COLO829 (cell line): Measurements from ENCODE around the gene ZNF653.

ENCODE experiments used
- DNase-seq: peaks from one replicate; pipeline ENCODE4 v3.0.0; 2012; ENCODE audit warnings: low spot score

ZNF653 gene, protein sequence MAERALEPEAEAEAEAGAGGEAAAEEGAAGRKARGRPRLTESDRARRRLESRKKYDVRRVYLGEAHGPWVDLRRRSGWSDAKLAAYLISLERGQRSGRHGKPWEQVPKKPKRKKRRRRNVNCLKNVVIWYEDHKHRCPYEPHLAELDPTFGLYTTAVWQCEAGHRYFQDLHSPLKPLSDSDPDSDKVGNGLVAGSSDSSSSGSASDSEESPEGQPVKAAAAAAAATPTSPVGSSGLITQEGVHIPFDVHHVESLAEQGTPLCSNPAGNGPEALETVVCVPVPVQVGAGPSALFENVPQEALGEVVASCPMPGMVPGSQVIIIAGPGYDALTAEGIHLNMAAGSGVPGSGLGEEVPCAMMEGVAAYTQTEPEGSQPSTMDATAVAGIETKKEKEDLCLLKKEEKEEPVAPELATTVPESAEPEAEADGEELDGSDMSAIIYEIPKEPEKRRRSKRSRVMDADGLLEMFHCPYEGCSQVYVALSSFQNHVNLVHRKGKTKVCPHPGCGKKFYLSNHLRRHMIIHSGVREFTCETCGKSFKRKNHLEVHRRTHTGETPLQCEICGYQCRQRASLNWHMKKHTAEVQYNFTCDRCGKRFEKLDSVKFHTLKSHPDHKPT

DNA sequence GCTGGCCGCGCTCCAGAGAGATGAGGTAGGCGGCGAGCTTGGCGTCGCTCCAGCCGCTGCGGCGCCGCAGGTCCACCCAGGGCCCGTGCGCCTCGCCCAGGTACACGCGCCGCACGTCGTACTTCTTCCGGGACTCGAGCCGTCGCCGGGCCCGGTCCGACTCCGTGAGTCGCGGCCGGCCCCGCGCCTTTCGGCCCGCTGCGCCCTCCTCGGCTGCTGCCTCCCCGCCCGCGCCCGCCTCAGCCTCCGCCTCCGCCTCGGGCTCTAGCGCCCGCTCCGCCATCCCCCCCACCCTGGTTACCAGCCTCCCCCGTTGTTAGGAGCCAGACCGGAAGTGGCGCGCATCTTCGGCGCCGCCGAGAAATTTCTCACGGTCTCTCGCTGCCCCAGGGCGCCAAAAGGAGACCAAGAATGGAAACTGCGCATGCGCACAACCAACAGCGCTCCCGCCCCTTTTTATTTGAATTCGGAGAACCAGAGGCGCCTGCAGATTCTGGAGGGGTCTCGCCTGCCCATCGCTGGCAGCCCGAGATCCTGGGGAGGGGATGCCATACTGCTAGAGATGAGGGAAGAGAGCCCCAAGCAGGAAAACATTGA is at the start of gene ZNF653:
TSS of gene ZNF653 (minus strand) at position 336 of the 597 bp plus-strand sequence. CDS start at position 283, 53 bp downstream.
- DNase-seq, result peak; percentile 100

DNA sequence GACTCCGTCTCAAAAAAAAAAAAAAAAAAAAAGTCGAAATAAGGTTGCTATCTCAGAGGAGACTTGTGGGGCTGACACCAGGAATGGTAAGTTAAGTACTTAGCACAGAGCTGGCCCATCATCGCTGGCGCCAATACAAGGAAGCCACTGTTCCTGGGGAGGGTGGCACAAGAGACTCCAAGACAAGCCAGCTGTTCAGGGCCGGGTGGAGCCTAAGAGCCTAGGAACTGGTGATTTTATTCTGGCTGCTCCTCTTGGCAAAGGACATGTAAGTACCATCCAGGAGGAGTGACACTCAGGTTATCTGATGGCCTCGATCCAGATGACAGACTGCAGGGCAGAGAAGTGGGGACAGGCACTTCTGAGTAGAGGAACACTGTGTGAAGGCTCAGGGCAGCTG is 49.6 kb upstream of the ZNF653 start:
- DNase-seq, result no peak

DNA sequence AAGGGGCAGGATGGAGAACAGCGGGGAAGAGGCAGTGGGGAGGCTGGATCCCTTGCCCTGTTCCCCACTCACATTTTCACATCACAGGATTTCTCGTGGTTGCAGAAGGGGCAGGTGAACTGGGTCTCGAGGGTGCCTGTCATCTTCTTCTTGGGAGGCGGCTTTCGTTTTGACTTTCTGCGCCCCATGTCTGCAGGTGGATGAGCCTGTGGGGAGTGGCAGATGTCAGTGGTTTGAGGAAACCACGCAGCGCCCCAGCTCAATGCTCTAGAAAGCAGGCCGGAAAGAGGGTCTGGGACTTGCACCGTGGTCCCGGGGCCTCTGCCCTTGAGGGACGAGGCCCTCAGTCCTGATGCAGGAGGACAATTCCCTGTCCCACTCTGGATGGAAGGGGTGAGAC is 48.5 kb upstream of the ZNF653 start:
- no peak for DNase-seq

DNA sequence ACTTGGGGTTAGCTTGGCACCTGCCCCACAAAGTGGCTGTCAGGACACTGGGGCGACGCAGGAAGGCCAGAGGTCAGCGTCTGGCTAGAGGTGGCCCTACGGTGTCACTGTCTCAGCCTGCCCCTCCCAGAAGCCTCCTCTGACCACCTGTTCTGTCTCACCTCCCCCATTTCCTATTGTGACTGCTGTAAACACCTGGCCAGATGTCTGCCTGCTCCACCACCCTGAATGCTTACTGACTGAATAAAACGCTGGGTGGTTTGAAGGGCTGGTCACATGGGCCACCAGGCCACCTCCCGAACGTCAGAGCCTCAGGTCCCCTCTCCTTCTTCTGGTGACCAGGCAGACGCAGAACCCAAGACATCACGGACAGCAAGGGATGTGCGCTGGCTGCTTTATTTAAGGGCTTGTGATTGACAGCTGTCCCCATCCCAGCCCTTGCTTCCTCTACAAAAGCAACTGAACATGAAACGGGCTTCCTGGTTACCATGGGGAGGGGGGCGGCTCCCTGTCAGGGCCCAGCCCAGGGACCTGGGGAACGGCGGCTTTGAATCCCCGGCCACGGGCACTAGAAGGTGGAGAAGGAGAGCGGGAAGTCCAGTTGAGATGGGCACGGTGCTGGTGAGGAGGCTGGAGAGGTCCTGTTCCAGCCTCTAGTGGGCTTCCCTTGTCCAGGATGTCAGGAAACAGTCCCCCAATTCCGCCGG is 47.2 kb upstream of the ZNF653 start:
- DNase-seq, result no peak

DNA sequence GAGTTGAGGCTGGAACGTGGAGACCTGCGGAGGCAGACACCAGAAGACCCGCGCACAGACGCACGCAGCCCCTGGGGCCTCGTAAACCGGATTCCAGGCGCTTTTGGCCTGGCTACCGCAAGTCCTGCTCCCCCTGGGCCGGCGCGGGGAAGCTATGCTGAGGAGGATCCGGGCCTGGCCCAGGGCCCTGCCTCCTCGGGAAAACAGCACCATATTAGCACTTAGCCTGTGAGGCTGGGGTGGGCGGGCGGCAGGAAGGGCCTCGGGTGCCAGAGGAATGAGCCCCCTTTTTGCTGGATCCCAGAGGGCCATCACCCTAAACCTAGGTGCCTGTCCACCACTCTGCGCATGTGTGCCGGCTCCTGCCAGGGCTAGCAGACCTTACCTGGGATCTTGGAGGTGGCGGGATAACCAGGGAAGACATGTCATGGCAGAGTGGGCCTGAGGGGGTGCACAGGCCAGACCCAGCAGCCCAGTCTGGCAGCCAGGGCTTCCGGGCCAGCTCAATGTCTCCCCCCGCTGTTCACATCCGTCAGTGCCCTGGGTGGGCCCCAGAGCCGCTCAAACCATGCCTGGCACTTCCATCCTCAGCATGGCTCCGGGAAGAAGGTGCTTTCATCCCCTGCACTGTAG is 46.1 kb upstream of the ZNF653 start:
- DNase-seq, result no peak

DNA sequence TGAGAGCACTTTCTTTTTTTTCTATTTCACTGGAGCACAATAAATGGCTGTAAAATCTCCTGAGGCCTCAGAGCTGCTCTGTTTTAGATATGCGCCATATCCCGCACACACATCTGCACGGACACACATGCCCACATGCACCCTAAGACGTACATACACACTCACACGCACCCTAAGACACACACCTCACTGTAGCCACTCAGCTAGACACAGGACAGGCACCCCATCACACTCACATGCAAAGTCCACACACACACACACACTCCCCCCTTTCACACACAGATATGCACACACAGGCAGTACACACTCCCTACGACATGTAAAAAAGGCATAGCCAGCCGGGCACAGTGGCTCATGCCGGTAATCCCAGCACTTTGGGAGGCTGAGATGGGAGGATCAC is 44.6 kb upstream of the ZNF653 start:
- DNase-seq, result no peak

DNA sequence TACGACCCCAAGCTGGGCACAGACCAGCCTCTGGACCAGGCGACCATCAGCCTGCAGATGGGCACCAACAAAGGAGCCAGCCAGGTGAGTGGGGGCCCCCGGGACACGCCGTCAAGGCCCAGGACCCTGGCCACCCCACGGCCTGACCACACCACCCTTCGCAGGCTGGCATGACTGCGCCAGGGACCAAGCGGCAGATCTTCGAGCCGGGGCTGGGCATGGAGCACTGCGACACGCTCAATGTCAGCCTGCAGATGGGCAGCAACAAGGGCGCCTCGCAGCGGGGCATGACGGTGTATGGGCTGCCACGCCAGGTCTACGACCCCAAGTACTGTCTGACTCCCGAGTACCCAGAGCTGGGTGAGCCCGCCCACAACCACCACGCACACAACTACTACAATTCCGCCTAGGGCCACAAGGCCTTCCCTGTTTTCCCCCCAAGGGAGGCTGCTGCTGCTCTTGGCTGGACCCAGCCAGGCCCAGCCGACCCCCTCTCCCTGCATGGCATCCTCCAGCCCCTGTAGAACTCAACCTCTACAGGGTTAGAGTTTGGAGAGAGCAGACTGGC is 43.8 kb upstream of the ZNF653 start:
- DNase-seq, result no peak

DNA sequence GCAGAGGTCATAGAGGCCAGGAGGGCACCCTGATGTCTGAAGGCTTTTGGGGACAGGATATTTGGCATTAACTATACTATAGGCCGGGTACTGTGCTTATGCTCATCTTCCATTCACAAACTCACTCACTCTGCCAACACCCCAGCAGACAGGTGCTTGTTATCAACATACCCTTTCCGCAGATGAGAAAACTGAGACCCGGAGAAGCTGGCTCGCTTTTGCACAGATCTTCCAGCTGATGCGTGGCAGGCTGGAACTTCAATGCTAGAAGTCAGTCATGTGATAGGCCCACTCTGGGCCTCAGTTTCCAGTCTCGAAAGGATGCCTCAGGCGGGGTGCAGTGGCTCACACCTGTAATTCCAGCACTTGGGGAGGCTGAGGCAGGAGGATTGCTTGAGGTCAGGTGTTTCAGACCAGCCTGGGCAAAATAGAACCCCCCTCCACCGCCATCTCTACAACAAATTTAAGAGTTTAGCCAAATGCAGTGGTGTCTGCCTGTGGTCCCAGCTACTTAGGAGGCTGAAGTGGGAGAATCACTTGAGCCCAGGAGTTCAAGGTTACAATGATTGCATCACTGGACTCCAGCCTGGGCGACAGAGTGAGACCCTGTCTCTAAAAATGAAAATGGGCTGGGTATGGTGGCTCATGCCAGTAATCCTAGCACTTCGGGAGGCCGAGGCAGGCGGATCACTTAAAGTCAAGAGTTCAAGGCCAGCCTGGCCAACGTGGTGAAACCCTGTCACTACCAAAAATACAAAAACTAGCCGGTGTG is 42.5 kb upstream of the ZNF653 start:
- no peak for DNase-seq

DNA sequence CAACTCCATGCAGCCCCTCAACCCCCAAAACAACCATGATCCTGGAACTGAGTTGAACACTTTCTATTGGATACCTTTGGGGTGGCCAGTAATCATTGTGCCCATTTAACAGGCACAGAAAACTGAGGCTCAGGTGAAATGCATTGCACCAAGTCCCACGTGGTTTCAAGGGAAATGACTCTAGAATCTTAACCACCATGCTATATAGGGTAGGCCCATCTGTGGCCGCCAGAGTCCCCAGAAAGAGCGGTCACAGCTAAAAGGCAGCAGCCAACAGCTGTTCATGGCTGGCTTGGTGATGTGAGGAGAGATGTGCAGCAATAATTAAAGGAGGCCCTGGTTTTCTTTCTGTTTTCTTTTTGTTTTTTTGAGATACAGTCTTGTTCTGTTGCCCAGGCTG is 35.6 kb upstream of the ZNF653 start:
- DNase-seq, result no peak

DNA sequence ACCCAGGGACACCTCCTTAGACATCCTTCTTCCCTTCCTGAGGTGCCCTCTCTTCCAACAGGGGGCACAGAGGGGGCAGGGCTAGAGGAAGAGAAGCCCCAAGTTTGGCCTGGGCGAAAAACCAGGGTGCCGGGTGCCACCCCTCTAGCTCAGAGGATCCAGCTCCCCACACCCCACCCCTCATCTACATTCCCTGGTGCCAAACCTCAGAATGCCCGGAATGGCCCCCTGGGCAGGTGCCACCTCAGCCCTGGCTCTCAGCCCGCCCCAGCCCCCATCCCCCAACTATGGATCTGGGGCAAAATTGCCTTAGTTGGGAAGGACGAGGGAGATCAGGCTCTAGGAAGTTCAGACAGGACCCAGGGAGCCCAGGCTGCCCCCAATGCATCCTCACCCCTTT is 35.0 kb upstream of the ZNF653 start:
- no peak for DNase-seq

DNA sequence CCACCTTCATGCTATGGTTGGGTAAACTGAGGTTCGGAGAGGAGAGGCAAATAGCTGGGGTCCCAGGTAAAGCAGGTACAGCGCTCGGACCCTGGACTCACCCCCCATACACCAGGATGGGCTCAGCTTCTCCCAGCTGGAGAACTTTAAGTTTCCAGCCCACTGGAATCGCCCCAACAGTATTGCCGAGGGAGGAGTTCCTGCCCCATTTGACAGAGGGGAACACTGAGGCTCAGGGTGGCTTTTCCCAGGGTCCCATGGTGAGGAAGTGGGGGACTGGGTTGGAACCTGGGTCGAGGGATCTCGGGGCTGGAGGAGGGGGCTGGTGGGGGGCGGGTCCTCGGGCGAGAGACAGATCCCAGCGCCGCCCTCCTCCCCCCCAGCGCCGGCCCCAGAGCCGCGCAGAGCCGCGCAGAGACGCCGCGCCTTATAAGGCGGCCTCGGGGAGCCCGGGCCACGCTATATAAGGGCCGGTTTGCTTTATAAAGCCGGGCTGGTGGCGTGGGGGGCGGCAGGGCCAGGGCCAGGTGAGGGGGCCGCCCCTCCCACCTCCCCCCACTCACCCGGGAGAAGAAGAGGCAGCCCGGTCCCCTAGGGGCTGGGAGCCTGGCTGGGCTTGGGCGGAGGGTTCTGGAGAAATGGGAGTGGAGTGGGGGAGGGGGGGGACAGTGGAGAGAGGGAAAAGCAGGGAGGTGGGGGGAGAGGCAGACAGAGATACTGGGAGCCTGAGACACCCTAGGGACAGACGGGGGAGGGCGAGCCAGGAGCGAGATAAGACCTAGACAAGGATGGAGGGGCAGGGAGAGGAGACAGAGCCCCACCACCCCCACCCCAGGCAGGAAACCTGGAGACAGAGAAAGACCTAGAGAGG is 34.1 kb upstream of the ZNF653 start:
- no peak for DNase-seq

DNA sequence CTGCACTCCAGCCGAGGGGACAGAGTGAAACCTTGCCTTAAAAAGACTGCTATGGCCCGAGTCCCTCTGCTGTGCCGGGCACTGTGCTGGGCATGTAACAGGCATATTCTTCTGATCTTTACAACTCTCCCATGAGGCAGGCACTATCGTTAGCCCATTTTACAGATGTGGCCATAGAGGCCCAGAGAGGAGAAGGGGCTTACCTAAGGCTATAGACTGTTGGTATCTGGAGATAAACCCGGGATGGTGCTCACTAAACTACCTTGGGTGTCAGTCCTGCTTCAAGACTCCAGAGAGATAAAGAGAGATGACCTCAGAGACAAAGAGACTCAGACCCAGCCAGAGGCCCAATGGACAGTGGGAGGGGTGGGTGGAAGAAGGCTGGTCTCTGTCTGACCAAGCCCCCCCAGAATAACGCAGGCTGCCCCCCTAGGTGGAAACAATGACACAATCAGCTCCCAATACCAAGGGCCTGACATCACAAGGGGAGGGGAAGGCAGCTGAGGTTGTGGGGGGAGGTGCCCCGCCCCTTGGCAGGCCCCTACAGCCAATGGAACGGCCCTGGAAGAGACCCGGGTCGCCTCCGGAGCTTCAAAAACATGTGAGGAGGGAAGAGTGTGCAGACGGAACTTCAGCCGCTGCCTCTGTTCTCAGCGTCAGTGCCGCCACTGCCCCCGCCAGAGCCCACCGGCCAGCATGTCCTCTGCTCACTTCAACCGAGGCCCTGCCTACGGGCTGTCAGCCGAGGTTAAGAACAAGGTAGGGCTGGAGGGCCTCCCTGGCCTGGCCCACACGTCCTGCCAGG is 32.8 kb upstream of the ZNF653 start, which contains the start of gene CNN1:
TSS of gene CNN1 (plus strand) at position 620 of the 805 bp plus-strand sequence. CDS start at position 697, 77 bp downstream.
- DNase-seq, result no peak

DNA sequence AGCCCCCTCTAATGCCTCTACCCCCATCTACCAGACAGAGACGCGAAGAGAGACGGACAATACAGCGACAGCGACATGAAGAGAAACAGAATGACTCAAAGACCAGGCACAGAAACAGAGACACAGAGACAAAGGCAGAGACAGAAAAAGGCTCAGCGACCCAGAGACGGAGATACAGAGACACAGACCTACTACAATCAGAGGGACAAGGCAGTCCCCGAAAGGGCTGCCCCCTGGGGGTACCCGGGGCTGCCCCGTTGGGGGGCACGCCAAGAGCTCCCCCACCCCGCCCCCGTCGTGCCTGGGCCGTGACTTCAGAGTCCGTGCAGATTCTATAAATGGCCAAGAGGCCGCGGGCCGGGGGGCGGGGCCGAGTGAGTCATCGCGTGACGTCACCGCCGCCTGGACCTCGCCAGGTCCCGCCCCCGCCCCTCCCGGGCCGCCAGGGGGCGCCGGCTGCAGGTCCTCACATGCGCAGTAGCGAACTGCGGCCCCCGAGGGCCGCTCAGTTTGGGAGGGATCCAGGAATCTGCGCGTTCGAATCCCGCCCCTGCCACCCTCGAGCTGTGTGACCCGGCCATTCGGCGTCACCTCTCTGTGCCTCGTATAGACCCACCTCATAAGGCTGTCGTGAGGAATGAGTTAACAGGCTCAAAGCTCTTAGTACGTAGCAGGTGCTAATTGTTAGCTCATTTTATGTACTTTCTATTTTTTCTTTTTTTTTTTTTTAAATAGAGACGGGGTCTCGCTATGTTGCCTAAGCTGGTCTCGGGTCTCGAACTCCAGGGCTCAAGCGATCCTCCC is 30.4 kb upstream of the ZNF653 start:
- DNase-seq, result peak; percentile 93

DNA sequence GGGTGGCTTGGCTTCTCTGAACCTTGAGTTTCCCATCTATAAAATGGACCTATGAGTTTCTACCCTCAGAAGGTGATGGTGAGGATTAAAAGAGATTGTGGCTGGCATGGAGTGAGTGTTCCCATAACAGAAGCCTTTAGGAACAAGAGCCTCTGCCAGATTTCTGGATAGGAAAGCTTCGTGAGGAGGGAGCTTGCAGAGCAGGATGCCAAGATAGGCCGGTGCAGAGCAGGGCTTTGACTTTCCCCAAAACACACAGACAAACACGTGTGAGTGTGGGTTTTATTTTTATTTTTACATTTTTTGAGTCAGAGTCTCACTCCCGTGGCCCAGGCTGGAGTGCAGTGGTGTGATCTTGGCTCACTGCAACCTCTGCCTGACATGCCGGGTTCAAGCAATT is 29.3 kb upstream of the ZNF653 start:
- no peak for DNase-seq

DNA sequence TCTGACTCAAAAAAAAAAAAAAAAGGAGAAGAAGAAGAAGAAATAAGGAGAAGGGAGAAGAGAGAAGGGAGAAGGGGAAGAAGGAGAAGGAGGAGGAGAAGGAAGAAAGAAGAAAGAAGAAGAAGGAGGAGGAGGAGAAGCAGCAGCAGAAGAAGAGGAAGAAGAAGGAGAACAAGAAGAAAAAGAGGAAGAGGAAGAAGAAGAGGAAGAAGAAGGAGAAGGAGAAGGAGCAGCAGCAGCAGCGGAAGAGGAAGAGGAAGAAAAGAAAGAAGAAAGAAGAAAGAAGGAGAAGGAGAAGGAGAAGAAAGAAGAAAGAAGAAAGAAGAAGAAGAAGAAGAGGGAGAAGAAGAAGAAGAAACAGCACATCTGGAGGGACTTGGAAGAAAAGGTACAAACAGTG is 28.9 kb upstream of the ZNF653 start:
- DNase-seq, result no peak

DNA sequence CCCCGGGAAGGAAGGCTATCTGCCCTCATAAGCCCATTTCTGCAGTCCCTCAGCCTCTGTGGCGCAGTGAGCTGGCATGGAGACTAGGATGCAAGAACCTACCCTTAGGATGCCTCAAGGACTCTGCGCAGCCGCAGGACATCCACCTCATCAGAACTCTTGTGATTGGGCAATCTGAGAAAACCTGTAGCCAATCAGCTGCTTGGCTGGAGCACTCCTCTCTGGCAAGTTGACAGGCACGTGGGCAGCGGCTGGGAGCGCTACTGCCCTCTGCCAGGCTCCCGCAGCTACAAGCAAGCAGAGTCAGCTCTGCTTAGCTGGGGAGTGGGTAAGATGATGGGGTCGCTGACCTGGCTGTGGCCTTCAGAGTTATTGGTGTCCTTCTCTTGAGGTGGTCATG is 24.8 kb upstream of the ZNF653 start:
- peak; percentile 95 for DNase-seq

DNA sequence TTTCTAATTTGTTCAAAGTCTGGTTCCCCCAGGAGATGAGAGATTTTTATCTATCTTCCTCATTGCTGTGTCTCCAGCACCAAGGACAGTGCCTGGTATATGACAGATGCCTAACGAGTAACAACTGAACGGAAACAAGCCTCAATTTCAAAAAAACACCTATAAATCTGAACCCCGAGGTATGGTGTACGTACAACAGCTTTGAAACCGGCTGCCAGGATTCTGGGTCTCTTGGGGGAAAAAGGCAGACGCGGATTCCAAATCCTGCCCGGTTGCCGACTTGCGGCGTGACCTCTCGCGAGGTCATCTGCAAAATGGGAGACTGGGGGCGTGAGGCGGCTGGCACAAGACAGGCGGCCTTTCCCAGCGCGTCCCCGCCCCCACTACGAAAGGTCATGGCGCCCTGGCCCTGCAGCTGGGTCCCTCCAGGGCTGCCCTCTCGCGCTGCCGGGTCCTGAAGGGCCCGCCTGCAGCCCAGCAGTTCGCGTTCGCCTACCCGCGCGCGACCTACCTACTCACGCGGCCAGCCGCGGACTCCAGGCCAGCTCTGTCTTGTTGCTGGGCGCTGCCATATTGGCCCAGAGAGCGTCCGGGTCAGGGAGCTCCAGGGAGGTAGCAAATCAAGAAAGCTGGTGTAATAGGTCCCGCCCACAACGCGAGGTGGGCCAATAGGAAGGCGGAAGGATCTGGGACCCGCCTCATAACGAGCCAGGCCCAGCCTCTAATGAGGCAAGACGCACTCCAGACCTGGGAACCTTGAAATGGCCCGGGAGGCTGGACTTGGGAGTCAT is 23.1 kb upstream of the ZNF653 start, which contains the start of gene ECSIT:
TSS of gene ECSIT (minus strand) at position 584 of the 791 bp plus-strand sequence. CDS start 9,964 bp downstream, outside the sequence.
- peak; percentile 96 for DNase-seq
